GM12878 (cell line): ENCODE results near the gene PREX1.

Experiments used
- DPF2 ChIP-seq: fragments of 450-650 bp; IDR thresholded peaks from 2 replicates; pipeline ENCODE4 v1.6.1; 2017; ENCODE audit warnings: mild to moderate bottlenecking
- EZH2 ChIP-seq: IDR thresholded peaks from 2 replicates; pipeline ENCODE4 v1.6.1; 2012; ENCODE audit warnings: low read depth, mild to moderate bottlenecking, control low read depth, inconsistent platforms, low read length, borderline replicate concordance; ENCODE audit not compliant: control insufficient read depth
- MYC ChIP-seq: IDR thresholded peaks from 2 replicates; pipeline ENCODE4 v1.6.1; 2011; ENCODE audit warnings: mild to moderate bottlenecking, low read length, moderate library complexity, inconsistent platforms; ENCODE audit not compliant: insufficient read depth, insufficient replicate concordance, insufficient read length, severe bottlenecking
- POLR2A ChIP-seq: IDR thresholded peaks from 2 replicates; pipeline ENCODE4 v1.6.1; 2011; ENCODE audit warnings: low read depth, mild to moderate bottlenecking, low read length
- TF ChIP-seq, protein P1 (sequence below), 3 experiments: IDR thresholded peaks in 2 of 3; conservative IDR thresholded peaks in 1 of 3; 2 replicates each; pipeline ENCODE4 v1.5.1; 2011; ENCODE audit warnings: low read depth in 3 of 3, low read length in 3 of 3, mild to moderate bottlenecking in 3 of 3, control low read depth in 2 of 3, moderate library complexity in 2 of 3, inconsistent platforms in 1 of 3, mixed read lengths in 1 of 3; ENCODE audit not compliant: control insufficient read depth in 2 of 3, insufficient read depth in 1 of 3; ENCODE audit errors: extremely low read depth in 1 of 3
- TF ChIP-seq, protein P2 (sequence below): IDR thresholded peaks from 2 replicates; pipeline ENCODE4 v1.6.1; 2011; ENCODE audit warnings: low read depth, mild to moderate bottlenecking, low read length, moderate library complexity, borderline replicate concordance; ENCODE audit errors: extremely low read depth

DNA sequence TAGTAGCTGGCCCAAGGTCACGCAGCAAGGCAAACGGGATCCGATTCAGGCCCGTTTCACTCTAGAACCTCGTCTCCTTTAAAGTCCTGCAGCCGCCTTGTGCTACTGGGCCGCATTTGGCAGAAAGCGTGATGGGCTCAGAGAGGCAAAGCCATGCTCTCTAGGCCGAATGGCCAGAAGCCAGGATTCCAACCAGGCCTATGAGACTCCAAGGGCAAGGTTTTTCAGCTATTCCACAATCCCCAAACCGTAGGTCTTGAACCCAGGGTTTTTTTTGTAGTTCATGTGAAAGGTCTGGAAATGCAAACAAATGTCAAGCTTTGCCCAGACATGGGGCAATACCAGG is 174.1 kb downstream of the PREX1 start:
- TF ChIP-seq, protein P1, sequence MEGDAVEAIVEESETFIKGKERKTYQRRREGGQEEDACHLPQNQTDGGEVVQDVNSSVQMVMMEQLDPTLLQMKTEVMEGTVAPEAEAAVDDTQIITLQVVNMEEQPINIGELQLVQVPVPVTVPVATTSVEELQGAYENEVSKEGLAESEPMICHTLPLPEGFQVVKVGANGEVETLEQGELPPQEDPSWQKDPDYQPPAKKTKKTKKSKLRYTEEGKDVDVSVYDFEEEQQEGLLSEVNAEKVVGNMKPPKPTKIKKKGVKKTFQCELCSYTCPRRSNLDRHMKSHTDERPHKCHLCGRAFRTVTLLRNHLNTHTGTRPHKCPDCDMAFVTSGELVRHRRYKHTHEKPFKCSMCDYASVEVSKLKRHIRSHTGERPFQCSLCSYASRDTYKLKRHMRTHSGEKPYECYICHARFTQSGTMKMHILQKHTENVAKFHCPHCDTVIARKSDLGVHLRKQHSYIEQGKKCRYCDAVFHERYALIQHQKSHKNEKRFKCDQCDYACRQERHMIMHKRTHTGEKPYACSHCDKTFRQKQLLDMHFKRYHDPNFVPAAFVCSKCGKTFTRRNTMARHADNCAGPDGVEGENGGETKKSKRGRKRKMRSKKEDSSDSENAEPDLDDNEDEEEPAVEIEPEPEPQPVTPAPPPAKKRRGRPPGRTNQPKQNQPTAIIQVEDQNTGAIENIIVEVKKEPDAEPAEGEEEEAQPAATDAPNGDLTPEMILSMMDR (IDR thresholded peaks at IDR 0.05 in 2 of 3, conservative IDR thresholded peaks at IDR 0.05 in 1 of 3; ENCODE audit: control insufficient read depth in 2 of 3, extremely low read depth in 1 of 3, insufficient read depth in 1 of 3, low read depth in 3 of 3, low read length in 3 of 3) = no peak
- TF ChIP-seq DPF2 (no peak), EZH2 (no peak), POLR2A (0 out of 2 replicates have a peak, but pooled peaks have one; percentile 4), MYC (no peak)
- TF ChIP-seq, protein P2, sequence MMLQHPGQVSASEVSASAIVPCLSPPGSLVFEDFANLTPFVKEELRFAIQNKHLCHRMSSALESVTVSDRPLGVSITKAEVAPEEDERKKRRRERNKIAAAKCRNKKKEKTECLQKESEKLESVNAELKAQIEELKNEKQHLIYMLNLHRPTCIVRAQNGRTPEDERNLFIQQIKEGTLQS = no peak
